Naive thymus-derived CD4-positive, alpha-beta T cell (primary cell): Measurements from ENCODE around the gene BPHL. TPM values are rescaled to one million over a fixed set of nuclear protein-coding genes. Genes with fewer than 3 reads are reported as not detected.
"Not testable (repeated sequence)": the region's sequence is repeated elsewhere in the genome, so short reads cannot be mapped to it uniquely, and the experiment has no call there.

Source experiments
- ATAC-seq: fragments of 150-1000 bp; cut with Tn5 transposase; 2 replicates; pipeline ENCODE4 v1.10.0; 2021; ENCODE audit warnings: mild to moderate bottlenecking, moderate library complexity
- CTCF ChIA-PET: fragments of 350-600 bp; sonication (Branson Sonifier 250); formaldehyde crosslinking; loops from one replicate; lab custom pipeline; 2021; ENCODE audit warnings: antibody characterized with exemption; lab: Charles Lee
- POLR2A ChIA-PET: fragments of 350-600 bp; sonication (Branson Sonifier 250); formaldehyde crosslinking; loops from one replicate; lab custom pipeline; 2021; ENCODE audit warnings: antibody characterized with exemption, inconsistent platforms; lab: Charles Lee
- DNase-seq, 9 donors: peaks; one replicate each; pipeline versions ENCODE4 v3.0.0 to v3.0.0-alpha.2; 2020 to 2022; ENCODE audit warnings: mixed read lengths in 1 of 9
- H3K27ac ChIP-seq: one replicate; pipeline ENCODE4 v1.7.0; 2013; ENCODE audit warnings: mild to moderate bottlenecking, low read depth, low read length, moderate library complexity
- H3K27me3 ChIP-seq, 2 donors: one replicate each; pipeline ENCODE4 v1.7.0; 2013; ENCODE audit warnings: low read length in 2 of 2, mild to moderate bottlenecking in 2 of 2, moderate library complexity in 2 of 2; ENCODE audit not compliant: control insufficient read depth in 2 of 2, insufficient read depth in 2 of 2
- H3K36me3 ChIP-seq, 3 experiments: 1 replicate in 2 of 3; 2 replicates in 1 of 3; pipeline ENCODE4 v1.7.0; 2013; ENCODE audit warnings: low read length in 3 of 3, mild to moderate bottlenecking in 3 of 3, moderate library complexity in 1 of 3; ENCODE audit not compliant: insufficient read depth in 3 of 3, control insufficient read depth in 2 of 3
- H3K4me1 ChIP-seq, 2 donors: one replicate each; pipeline ENCODE4 v1.7.0; 2013; ENCODE audit warnings: low read length in 2 of 2, mild to moderate bottlenecking in 2 of 2, moderate library complexity in 1 of 2; ENCODE audit not compliant: control insufficient read depth in 2 of 2, insufficient read depth in 2 of 2
- H3K4me3 ChIP-seq: 2 replicates; pipeline ENCODE4 v1.7.0; 2013; ENCODE audit warnings: mild to moderate bottlenecking, low read length
- H3K9me3 ChIP-seq, 3 experiments: 1 replicate in 2 of 3; 2 replicates in 1 of 3; pipeline ENCODE4 v1.7.0; 2013; ENCODE audit warnings: low read length in 3 of 3; ENCODE audit not compliant: control insufficient read depth in 2 of 3
- H3K27ac Mint-ChIP-seq, 9 donors: one replicate each; pipeline ENCODE4 v1.8.0; 2020 to 2022; ENCODE audit warnings: mixed read lengths in 9 of 9, mild to moderate bottlenecking in 8 of 9, moderate library complexity in 5 of 9, inconsistent platforms in 2 of 9
- H3K27me3 Mint-ChIP-seq, 5 donors: one replicate each; pipeline ENCODE4 v1.8.0; 2021 to 2022; ENCODE audit warnings: mixed read lengths in 5 of 5, mild to moderate bottlenecking in 1 of 5
- H3K36me3 Mint-ChIP-seq, 5 donors: one replicate each; pipeline ENCODE4 v1.8.0; 2020 to 2022; ENCODE audit warnings: mixed read lengths in 5 of 5, mild to moderate bottlenecking in 3 of 5, inconsistent platforms in 1 of 5
- H3K4me1 Mint-ChIP-seq, 7 donors: one replicate each; pipeline ENCODE4 v1.8.0; 2020 to 2022; ENCODE audit warnings: mixed read lengths in 7 of 7, mild to moderate bottlenecking in 3 of 7, inconsistent platforms in 1 of 7
- H3K4me3 Mint-ChIP-seq, 10 donors: one replicate each; pipeline ENCODE4 v1.8.0; 2020 to 2022; ENCODE audit warnings: mild to moderate bottlenecking in 10 of 10, mixed read lengths in 10 of 10, moderate library complexity in 6 of 10, inconsistent platforms in 2 of 10
- H3K9me3 Mint-ChIP-seq, 11 donors: one replicate each; pipeline ENCODE4 v1.8.0; 2020 to 2022; ENCODE audit warnings: mixed read lengths in 11 of 11, mild to moderate bottlenecking in 4 of 11, inconsistent platforms in 1 of 11, moderate library complexity in 1 of 11
- intact Hi-C, 2 donors: fragments of 100-400 bp; cut with micrococcal nuclease; formaldehyde crosslinking; loops; one replicate each; pipeline ENCODE4 v1.15.1; 2023
- polyA plus RNA-seq, 2 donors: library from polyadenylated mRNA; unstranded; fragments of 300-500 nt; fragmentation: Illumina TruSeq; gene quantifications; one replicate each; pipeline ENCODE4 v1.2.3, GENCODE V29; 2021
- total RNA-seq, 6 experiments: library from RNA in 5 of 6; stranded (reverse) in 5 of 6; gene quantifications; 1 replicate in 5 of 6; 2 replicates in 1 of 6; pipeline ENCODE4 v1.2.3 and lab custom pipeline; 2021 to 2026

Gene BPHL
- total and polyA plus RNA-seq, 7 experiments from 2014 or later = 7.9 to 18.0 (median 9.6) TPM

DNA sequence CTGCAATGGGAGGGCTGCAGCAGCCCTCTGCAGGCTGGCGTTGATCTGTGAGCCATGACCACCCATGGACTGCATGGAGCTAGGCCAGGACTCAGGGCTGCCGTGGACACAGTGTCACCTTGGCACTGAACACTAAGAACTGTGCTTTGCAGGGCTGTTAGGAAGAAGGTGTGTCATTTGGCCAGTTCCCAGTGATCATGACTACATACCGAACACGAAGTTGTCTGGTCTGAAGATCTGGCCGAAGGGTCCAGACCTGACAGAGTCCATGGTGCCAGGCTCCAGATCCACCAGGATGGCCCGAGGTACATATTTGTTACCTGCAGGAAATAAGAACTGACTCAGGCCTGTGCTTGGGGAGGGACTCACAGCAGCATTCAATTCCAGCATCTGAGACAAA is 36.9 kb downstream of the BPHL start:
- H3K27ac ChIP-seq, H3K27me3 ChIP-seq, H3K9me3 ChIP-seq, DNase-seq, POLR2A ChIA-PET, intact Hi-C loops, ATAC-seq, CTCF ChIA-PET, H3K36me3 ChIP-seq, H3K9me3 Mint-ChIP-seq, H3K4me3 ChIP-seq, H3K36me3 Mint-ChIP-seq: not testable (repeated sequence)
- H3K4me3 Mint-ChIP-seq = peak overlapping the region in 6 of 10 donors; percentile 37 to 85 (median 54)
- peaks cover 0 to 38% (median 4%) of the 10 kb centered on the region in 5 donors for H3K27me3 Mint-ChIP-seq
- H3K27ac Mint-ChIP-seq = peak overlapping the region in 4 of 9 donors; percentile 6 to 62 (median 38)
- peaks cover 10 to 11% of the 10 kb centered on the region in 2 donors for H3K4me1 ChIP-seq
- H3K4me1 Mint-ChIP-seq = peaks cover 4 to 25% (median 19%) of the 10 kb centered on the region in 7 donors

- Mint-ChIP-seq H3K4me1 (peaks cover 4 to 33% (median 26%) of the 10 kb centered on the region in 7 donors), H3K27ac (peak overlapping the region; percentile 70 to 96 (median 92)), H3K4me3 (peak overlapping the region; percentile 81 to 94 (median 92)), H3K27me3 (peaks cover 0 to 45% (median 4%) of the 10 kb centered on the region in 5 donors)
- Histone ChIP-seq H3K4me3 (peak overlapping the region; percentile 61), H3K27ac (peak overlapping the region; percentile 86), H3K4me1 (peaks cover 15 to 17% of the 10 kb centered on the region in 2 donors)
- H3K36me3 Mint-ChIP-seq, H3K36me3 ChIP-seq, H3K9me3 ChIP-seq, ATAC-seq, H3K27me3 ChIP-seq, H3K9me3 Mint-ChIP-seq: not testable (repeated sequence)
- POLR2A ChIA-PET = interaction anchor here (0.6 to 1.6 kb wide), 3 partner anchors 37 to 292 kb away, joined by 3 to 7 read pairs (median 4); no protein-coding TSS in a partner anchor
- CTCF ChIA-PET = interaction anchor here (0.6 to 1.4 kb wide), 5 partner anchors 9 to 590 kb away, joined by 3 to 5 read pairs (median 4); no protein-coding TSS in a partner anchor
- intact Hi-C loops = loop anchor here (1.0 to 2.0 kb wide), 12 partner anchors 24 to 862 kb away; partner anchors contain the start of genes BPHL (in 2 of the 2), PSMG4 (in 2 of the 2), NQO2 (in 1 of the 2) and RIPK1 (in 1 of the 2)
- peak in 6 of 9 donors; percentile 16 to 35 (median 26) for DNase-seq
Measured at GRCh38 chr6:3156184-3157130, 37.9 kb downstream of the BPHL start.

DNA sequence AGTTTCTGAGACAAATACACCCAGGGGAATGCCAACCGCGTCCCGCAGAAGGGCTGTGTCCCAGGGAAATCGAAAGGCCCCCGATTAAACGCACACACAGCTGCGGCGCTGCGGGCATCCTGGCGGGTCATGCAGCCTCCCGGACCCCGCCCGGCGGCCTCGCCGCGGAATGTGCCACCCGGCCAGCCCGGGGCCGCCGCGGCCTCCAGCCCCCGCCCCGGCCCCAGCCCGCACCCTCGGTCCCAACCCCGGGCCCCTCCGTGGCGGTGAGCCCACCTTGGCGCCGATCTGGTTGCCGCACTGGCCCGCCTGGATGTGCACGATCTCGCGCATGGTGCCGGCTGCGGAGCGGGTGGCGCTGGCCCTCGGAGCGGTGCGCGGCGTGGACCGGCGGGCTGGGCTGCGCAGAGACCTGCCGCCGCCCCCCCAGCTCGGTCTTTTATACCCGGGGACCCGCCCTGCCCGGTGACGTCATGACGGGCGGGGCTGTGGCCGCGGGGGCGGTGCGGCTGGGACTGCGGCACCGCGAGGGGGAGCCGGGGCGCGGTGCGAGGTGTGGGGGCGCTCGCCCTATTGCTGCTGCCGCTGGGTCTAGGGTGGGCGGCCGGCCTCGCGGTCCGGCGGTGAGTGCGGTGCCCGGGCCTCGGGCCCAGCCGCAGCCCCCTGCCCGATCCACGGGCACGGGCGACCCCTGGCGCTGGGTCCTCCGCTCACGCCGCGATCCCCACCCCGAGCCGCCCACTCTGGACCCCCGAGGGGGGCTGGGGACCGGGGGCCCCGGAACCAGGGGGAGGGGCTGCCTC is 38.8 kb downstream of the BPHL start, which contains the start of gene TUBB2A:
TSS of gene TUBB2A (minus strand) at position 414 of the 803 bp plus-strand sequence. CDS start at position 333, 81 bp downstream.
- Mint-ChIP-seq H3K36me3 (peaks cover 0 to 5% (median 2%) of the 10 kb centered on the region in 5 donors), H3K27me3 (peaks cover 0 to 52% (median 4%) of the 10 kb centered on the region in 5 donors), H3K4me3 (peak within 1 kb of the TSS; percentile 81 to 94 (median 92)), H3K27ac (peak within 1 kb of the TSS; percentile 75 to 96 (median 93)), H3K4me1 (peaks cover 4 to 37% (median 33%) of the 10 kb centered on the region in 7 donors), H3K9me3 (peaks cover 0 to 2% (median 0%) of the 10 kb centered on the region in 11 donors)
- Histone ChIP-seq H3K27ac (peak within 1 kb of the TSS; percentile 86), H3K9me3 (no peaks in the 10 kb centered on the region), H3K27me3 (no peaks in the 10 kb centered on the region), H3K36me3 (no peaks in the 10 kb centered on the region), H3K4me3 (peak within 1 kb of the TSS; percentile 61), H3K4me1 (peaks cover 15 to 17% of the 10 kb centered on the region in 2 donors)
- DNase-seq (peak; percentile 83 to 96 (median 90)), ATAC-seq (peak; percentile 87)
- intact Hi-C loops = loop anchor here (1.0 to 2.0 kb wide), 11 partner anchors 31 to 861 kb away; partner anchors contain the start of genes BPHL (in 2 of the 2), PSMG4 (in 2 of the 2), NQO2 (in 1 of the 2) and RIPK1 (in 1 of the 2)
- ChIA-PET CTCF (interaction anchor here (0.6 to 1.4 kb wide), 4 partner anchors 9 to 94 kb away, joined by 3 to 5 read pairs (median 4); no protein-coding TSS in a partner anchor), POLR2A (interaction anchor here (0.6 to 1.6 kb wide), 5 partner anchors 38 to 524 kb away, joined by 3 to 7 read pairs (median 4); no protein-coding TSS in a partner anchor)

- POLR2A ChIA-PET = interaction anchor here (0.5 to 0.6 kb wide), 2 partner anchors 897 to 1592 kb away, joined by 3 to 4 read pairs; no protein-coding TSS in a partner anchor
Measured at GRCh38 chr6:3159805-3160781, 41.6 kb downstream of the BPHL start.

GRCh38 chr6:3162067-3162497 is 43.6 kb downstream of the BPHL start:
- Mint-ChIP-seq H3K36me3 (peaks cover 0 to 2% (median 0%) of the 10 kb centered on the region in 5 donors), H3K27ac (peak overlapping the region in 7 of 9 donors; percentile 13 to 92 (median 33)), H3K27me3 (peaks cover 0 to 65% (median 2%) of the 10 kb centered on the region in 5 donors), H3K4me1 (peaks cover 0 to 40% (median 36%) of the 10 kb centered on the region in 7 donors), H3K4me3 (peak overlapping the region; percentile 0 to 85 (median 78)), H3K9me3 (peaks cover 0 to 4% (median 0%) of the 10 kb centered on the region in 11 donors)
- H3K9me3 ChIP-seq = no peaks in the 10 kb centered on the region
- ChIA-PET CTCF (interaction anchor here (0.7 kb wide), 1 partner anchor 89 kb away, joined by 4 read pairs; no protein-coding TSS in a partner anchor), POLR2A (interaction anchor here (1.1 kb wide), 2 partner anchors 9 to 172 kb away, joined by 3 to 4 read pairs; no protein-coding TSS in a partner anchor)
- peaks cover 19 to 22% of the 10 kb centered on the region in 2 donors for H3K4me1 ChIP-seq
- DNase-seq (no peak), ATAC-seq (no peak)
- no peaks in the 10 kb centered on the region for H3K27me3 ChIP-seq
- no peaks in the 10 kb centered on the region for H3K36me3 ChIP-seq
- peak overlapping the region; percentile 70 for H3K27ac ChIP-seq
- intact Hi-C loops = loop anchor here (1.0 to 5.0 kb wide), 4 partner anchors 36 to 1615 kb away; partner anchors contain the start of genes CDYL (in 1 of the 2), TUBB2B (in 1 of the 2) and WRNIP1 (in 1 of the 2)
- no peak overlapping the region for H3K4me3 ChIP-seq

More at GRCh38 chr6:3159805-3160781, 41.6 kb downstream of the BPHL start:
- Mint-ChIP-seq H3K9me3 (peaks cover 0 to 4% (median 0%) of the 10 kb centered on the region in 11 donors), H3K4me3 (peak overlapping the region; percentile 51 to 80 (median 70)), H3K27me3 (peaks cover 0 to 67% (median 4%) of the 10 kb centered on the region in 5 donors), H3K36me3 (peaks cover 0 to 2% (median 0%) of the 10 kb centered on the region in 5 donors), H3K27ac (peak overlapping the region in 8 of 9 donors; percentile 85 to 94 (median 89)), H3K4me1 (peaks cover 4 to 46% (median 40%) of the 10 kb centered on the region in 7 donors)
- intact Hi-C loops = loop anchor here (2.0 to 5.0 kb wide), 4 partner anchors 67 to 1617 kb away; partner anchors contain the start of genes CDYL (in 1 of the 2) and TUBB2B (in 1 of the 2)
- Histone ChIP-seq H3K27ac (peak overlapping the region; percentile 71), H3K36me3 (no peaks in the 10 kb centered on the region), H3K9me3 (no peaks in the 10 kb centered on the region), H3K4me1 (peaks cover 21 to 22% of the 10 kb centered on the region in 2 donors), H3K27me3 (no peaks in the 10 kb centered on the region), H3K4me3 (no peak overlapping the region)
- CTCF ChIA-PET = no interaction called here
- ATAC-seq (peak; percentile 72), DNase-seq (peak in 8 of 9 donors; percentile 13 to 82 (median 64))
